RWPE1 (cell line): ENCODE results near the gene SLIT3.

Source experiments
- CTCF ChIA-PET: fragments of 350-600 bp; sonication (Branson Sonifier 250); formaldehyde crosslinking; extraction: SDS; loops from one replicate; lab custom pipeline; 2021; lab: Yijun Ruan, JAX
- POLR2A ChIA-PET: fragments of 400-600 bp; formaldehyde crosslinking; extraction: SDS; loops from one replicate; lab custom pipeline; 2020; ENCODE audit warnings: antibody characterized with exemption; ENCODE audit not compliant: low non-redundant PET; lab: Yijun Ruan, JAX
- DNase-seq: peaks from one replicate; pipeline ENCODE4 v3.0.0; 2012; ENCODE audit warnings: low spot score
- H3K27ac ChIP-seq: fragments of 450-650 bp; 2 replicates; pipeline ENCODE4 v1.5.1; 2017
- TF ChIP-seq, protein P1 (sequence below): fragments of 450-650 bp; conservative IDR thresholded peaks from 2 replicates; pipeline ENCODE4 v1.5.1; 2017; ENCODE audit warnings: low read depth, mild to moderate bottlenecking

The SLIT3 gene

GRCh38 chr5:169003721-169004541 is 297.0 kb downstream of the SLIT3 start:
- ChIA-PET CTCF (interaction anchor here (0.7 to 1.1 kb wide), 3 partner anchors 10 to 1263 kb away, joined by 3 to 6 read pairs (median 5); no protein-coding TSS in a partner anchor), POLR2A (no interaction called here)
- TF ChIP-seq, protein P1, sequence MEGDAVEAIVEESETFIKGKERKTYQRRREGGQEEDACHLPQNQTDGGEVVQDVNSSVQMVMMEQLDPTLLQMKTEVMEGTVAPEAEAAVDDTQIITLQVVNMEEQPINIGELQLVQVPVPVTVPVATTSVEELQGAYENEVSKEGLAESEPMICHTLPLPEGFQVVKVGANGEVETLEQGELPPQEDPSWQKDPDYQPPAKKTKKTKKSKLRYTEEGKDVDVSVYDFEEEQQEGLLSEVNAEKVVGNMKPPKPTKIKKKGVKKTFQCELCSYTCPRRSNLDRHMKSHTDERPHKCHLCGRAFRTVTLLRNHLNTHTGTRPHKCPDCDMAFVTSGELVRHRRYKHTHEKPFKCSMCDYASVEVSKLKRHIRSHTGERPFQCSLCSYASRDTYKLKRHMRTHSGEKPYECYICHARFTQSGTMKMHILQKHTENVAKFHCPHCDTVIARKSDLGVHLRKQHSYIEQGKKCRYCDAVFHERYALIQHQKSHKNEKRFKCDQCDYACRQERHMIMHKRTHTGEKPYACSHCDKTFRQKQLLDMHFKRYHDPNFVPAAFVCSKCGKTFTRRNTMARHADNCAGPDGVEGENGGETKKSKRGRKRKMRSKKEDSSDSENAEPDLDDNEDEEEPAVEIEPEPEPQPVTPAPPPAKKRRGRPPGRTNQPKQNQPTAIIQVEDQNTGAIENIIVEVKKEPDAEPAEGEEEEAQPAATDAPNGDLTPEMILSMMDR, result no peak
- DNase-seq, result no peak
- H3K27ac ChIP-seq, result no peak overlapping the region

DNA sequence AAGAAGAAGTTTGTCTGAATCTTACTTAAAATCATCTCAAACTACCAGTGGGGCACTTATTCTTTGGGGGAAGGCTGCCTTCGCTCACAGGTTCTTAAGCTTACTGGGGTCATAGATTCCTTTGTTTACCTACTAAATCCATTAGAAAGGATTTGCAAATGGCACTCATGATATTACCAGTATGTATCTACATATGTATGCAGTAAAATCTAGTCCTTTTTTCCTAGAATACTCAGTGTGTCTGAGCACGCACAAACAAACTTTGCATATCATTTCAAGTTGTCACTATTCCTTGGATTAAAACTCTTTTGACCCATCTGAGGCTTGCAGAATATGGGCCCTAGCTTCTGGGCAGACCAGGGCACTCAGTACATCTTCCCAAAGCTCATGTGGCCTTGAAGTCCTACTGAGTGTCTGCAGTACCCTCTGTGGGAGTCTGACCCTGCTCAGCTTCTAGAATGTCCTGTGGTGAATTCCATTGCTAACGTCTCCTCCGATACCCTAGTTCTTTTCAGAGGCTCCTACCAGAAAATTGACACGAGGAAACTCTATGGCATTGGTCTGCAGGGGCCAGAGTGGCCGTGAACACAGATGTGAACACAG is 297.9 kb downstream of the SLIT3 start:
- TF ChIP-seq, protein P1, result no peak
- ChIA-PET POLR2A (no interaction called here), CTCF (interaction anchor here (0.7 to 1.1 kb wide), 2 partner anchors 9 to 15 kb away, joined by 5 to 6 read pairs; no protein-coding TSS in a partner anchor)
- no peak overlapping the region for H3K27ac ChIP-seq
- no peak for DNase-seq

GRCh38 chr5:169001394-169001793 is 299.5 kb downstream of the SLIT3 start:
- POLR2A ChIA-PET, result no interaction called here
- no peak for DNase-seq
- H3K27ac ChIP-seq, result no peak overlapping the region
- TF ChIP-seq, protein P1, result no peak
- CTCF ChIA-PET, result interaction anchor here (0.5 kb wide), 1 partner anchor 565 kb away, joined by 3 read pairs; no protein-coding TSS in a partner anchor

DNA sequence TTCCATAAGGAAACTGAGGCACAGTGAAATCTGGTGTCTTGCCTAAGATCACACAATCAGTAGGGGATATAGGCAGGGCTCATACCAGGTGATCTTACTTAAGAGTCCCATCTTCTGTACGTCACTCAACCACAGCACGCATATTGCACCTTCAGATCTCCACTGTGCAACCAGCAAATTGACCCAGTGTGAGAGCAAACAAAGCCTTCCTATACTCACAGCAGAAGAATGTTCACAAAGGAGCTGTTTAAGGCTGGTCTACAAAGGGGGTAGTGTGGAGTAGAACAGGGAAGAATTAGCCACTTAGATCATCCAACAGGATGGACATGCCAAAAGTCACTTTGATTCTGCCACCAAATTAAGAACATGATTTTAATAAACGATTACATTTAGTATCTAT is 305.9 kb downstream of the SLIT3 start:
- POLR2A ChIA-PET, result no interaction called here
- TF ChIP-seq, protein P1, result no peak
- H3K27ac ChIP-seq, result no peak overlapping the region
- no peak for DNase-seq
- CTCF ChIA-PET, result interaction anchor here (0.7 kb wide), 1 partner anchor 193 kb away, joined by 3 read pairs; no protein-coding TSS in a partner anchor

DNA sequence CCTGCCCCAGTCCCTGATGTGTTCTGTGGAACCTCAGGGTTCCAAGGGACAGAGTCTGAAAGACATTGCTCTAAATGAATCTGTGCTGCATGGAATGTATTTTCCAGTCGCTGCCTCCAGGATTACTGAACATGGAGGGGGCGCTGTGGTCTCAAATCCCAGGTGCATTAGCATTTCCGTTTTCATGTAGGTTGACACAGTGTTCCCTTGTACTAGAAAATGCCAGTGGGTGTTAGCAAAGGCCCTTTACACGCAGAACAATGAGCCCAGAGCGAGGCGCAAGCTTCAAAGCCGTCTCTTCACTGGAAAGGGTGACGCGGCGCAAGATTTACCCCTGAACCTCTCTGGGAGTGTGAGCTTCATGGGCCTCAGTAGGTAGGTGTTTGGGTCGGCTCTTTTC is 308.3 kb downstream of the SLIT3 start:
- TF ChIP-seq, protein P1, result no peak
- ChIA-PET POLR2A (no interaction called here), CTCF (no interaction called here)
- no peak for DNase-seq
- H3K27ac ChIP-seq, result no peak overlapping the region

DNA sequence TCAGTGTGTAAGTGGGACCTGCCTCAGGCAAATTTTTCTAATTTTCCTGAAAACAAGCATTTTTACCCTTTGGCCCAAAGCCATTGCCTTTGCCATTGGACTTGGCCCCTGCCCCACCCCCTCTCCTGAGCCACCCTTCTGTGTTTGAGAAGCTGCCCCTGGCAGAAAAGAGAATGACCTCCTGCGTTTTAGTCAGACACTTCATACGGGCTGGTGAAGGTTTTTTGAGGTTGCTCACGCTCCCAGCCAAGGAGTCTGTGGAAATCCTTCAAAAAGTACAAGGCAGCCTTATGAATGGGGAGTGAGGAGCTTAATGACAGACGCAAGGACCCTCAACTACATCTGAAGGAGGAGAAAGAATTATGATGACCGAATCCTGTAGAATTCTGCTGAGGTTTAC is 308.9 kb downstream of the SLIT3 start:
- no peak for DNase-seq
- POLR2A ChIA-PET, result no interaction called here
- TF ChIP-seq, protein P1, result no peak
- no peak overlapping the region for H3K27ac ChIP-seq
- CTCF ChIA-PET, result interaction anchor here (0.7 kb wide), 1 partner anchor 310 kb away, joined by 4 read pairs; no protein-coding TSS in a partner anchor
